GM12872 (cell line): ENCODE results near the gene SYF2.

ENCODE experiments used
- CTCF ChIP-seq: IDR thresholded peaks from 3 replicates; pipeline ENCODE4 v1.5.1; 2011; ENCODE audit warnings: low read depth, mild to moderate bottlenecking, low read length, moderate library complexity; ENCODE audit not compliant: insufficient read depth

SYF2 gene

GRCh38 chr1:25247829-25248754 is 15.8 kb upstream of the SYF2 start:
- peak; percentile 44; the same call in 2 of the 3 replicates for TF ChIP-seq CTCF

- no peak for TF ChIP-seq CTCF
These were observed 14.9 kb upstream of the SYF2 start, which contains the start of gene RSRP1 for GRCh38 chr1:25247024-25247828. RSRP1 (minus strand) TSS chr1:25247454; CDS start chr1:25246963, 491 bp downstream.

GRCh38 chr1:25246600-25247023 is 14.3 kb upstream of the SYF2 start:
- no peak for TF ChIP-seq CTCF

GRCh38 chr1:25245809-25246599 is 13.7 kb upstream of the SYF2 start:
- no peak for TF ChIP-seq CTCF

- TF ChIP-seq CTCF, result no peak
These were observed 13.1 kb upstream of the SYF2 start for GRCh38 chr1:25245393-25245792.

GRCh38 chr1:25243907-25244306 is 11.6 kb upstream of the SYF2 start:
- TF ChIP-seq CTCF, result no peak
